ENCODE results near the gene CCDC178.
"Not testable (repeated sequence)": the region's sequence is repeated elsewhere in the genome, so short reads cannot be mapped to it uniquely, and the experiment has no call there.

CCDC178 gene

DNA sequence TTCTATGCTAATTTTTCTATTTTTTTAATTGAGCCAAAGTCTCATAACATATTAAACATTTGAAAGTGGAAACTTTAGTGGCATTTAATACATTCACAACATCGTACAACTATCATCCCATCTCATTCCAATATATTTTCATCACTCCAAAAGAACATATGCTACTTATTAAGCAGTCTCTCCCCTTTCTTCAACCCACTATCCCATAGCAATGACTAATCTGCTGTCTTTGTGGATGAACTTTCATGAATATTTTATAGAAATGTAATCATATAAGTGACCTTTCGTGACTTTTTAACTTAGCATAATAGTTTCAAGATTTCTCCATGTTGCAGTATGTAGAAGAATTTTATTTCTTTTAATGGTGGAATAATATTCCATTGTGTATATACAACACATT, 90.3 kb downstream of the CCDC178 start:
- DNase-seq: no peak

DNA sequence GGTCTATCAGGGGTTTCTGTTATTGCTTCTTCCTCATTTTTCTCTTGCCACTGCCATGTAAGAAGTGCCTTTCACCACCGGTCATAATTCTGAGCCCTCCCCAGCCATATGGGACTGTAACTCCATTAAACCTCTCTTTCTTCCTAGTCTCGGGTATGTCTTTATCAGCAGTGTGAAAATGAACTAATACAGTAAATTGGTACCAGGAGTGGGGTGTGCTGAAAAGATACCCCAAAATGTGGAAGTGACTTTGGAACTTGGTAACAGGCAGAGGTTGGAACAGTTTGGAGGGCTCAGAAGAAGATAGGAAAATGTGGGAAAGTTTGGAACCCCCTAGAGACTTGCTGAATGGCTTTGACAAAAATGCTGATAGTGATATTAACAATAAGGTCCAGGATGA, 100.8 kb downstream of the CCDC178 start:
- not testable (repeated sequence) for DNase-seq

DNA sequence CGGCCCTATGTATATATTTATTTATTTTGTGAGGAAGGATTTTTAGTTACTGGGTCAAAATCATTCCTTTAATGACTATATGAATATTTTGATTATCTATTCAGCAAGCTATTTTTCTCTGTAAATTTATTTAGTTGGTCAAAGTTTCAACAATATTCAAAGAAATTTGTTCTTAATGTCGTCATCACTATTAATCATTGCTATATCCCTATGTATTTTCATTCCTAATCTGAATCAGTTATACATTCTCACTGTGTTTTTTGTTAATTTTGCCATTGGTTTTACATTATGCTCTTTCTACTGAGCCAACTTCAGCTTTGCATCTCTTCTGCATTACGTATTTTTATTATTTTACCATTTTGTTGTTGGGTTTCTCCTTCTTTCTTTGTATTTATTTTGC, 105.7 kb downstream of the CCDC178 start:
- no peak for DNase-seq

DNA sequence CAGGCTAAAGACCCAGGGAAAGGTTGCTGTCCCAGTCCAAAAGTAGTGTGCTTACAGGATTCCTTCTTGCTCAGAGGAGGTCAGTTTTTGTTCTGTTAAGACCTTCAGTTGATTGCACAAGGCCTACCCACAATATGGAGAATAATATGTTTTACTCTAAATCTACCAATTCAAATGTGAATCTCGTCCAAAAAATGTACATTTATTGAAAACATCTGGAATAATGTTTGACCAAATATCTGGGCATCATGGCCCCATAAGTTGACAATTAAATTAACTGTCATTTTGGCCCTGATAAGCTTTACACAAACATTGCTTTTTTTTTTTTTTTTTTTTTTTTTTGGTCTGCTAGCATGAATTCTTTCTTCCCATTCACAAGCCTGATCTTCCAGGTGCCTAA, 109.8 kb downstream of the CCDC178 start:
- DNase-seq: no peak

DNA sequence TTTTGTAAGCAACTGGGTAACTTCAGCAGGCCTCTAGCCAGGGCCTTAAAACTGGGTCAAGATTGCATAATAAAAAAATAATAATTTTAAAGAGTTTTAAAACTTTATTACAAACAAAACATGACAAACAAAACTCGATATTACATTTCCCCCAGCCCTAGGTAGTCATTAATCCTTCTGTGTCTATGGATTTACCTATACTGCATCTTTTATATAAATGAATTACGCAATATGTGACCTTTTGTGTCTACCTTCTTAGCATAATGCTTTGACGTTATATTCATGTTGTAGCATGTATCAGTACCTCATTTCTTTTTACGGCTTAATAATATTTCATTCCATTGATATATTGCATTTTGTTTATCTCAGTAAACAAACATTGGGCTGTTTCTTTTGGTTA, 113.5 kb downstream of the CCDC178 start:
- DNase-seq: no peak

DNA sequence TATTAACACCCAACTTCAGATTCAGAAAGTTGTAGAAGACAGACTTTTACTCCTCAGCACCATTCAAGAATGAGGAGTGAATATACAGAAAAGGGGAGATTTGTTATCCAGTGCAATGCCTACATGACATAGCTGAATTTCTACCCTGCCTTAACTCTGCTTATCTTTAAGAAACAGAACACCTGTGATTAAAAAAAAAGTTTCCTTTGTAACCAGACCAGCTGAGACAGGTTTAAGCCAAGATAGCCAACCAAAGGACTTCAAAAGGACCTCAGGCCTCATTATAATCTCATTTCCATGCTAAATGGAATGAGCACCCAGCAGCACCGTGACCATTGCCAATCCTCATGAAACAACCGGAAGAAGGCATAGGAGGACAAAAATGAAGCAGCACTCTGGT, 122.9 kb downstream of the CCDC178 start:
- no peak for DNase-seq

DNA sequence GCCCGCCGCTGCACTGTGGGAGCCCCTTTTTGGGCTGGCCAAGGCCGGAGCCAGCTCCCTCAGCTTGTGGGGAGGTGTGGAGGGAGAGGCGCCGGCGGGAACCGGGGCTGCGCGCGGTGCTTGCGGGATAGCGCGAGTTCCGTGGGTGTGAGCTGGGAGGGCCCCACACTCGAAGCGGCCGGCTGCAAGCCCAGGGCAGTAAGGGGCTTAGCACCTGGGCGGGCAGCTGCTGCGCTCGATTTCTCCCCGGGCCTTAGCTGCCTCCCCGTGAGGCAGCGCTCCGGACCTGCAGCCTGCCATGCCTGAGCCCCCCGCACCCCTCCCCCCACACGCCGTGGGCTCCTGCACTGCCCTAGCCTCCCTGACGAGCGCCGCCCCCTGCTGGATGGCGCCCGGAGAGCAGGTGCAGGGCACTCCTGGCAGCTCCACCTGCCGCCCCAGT, 124.4 kb downstream of the CCDC178 start:
- no peak for DNase-seq

DNA sequence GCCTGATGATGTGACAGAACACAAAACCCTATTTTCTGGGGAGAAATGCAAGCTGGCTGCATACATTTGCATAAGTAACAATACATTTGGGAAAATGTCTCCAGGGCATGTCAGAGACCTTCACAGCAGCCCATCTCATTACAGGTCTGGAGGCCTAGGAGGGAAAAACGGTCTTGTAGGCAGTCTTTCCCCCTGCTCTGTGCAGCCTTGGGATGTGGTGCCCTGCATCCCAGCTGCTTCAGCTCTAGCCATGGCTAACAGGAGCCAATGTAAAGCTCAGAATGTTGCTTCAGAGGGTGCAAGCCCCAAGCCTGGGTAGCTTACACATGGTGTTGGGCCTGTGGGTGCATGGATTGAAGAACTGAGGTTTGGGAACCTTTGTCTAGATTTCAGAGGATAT, 133.0 kb downstream of the CCDC178 start:
- no peak for DNase-seq

DNA sequence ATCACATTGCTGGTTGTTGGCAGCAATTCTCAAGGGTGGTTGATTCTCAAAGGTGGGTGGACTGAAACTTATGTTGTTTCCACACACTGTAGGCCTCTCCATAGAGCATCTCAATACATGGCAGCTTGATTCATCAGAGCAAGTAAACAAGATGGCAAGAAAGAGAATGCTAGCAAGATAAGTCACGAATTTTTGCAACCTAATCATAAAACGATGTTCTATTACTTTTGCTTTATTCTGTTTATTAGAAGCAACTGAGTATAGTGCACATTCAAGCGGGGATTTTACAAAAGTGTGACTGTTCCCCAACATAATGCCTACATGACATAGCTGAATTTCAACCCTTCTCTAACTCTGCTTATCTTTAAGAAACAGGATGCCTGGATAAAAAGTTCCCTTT, 136.2 kb downstream of the CCDC178 start:
- DNase-seq: no peak

DNA sequence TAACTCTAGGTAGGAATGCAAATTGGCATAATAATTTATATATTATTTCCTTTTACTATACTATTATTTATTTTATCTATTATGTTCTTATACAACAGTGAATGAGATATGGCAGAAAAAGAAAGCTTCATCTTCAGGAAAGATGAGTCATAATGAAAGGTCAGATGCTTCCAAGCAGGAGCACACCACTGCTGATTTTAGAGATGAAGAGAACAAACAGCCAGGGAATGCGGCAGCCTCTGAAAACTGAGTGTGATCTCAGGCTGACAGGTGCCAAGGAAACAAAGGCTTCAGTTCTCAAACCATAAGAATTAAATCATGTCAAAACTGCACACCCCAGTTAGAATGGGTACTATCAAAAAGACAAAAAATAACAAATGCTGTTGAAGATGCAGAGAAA, 149.0 kb downstream of the CCDC178 start:
- DNase-seq: no peak

DNA sequence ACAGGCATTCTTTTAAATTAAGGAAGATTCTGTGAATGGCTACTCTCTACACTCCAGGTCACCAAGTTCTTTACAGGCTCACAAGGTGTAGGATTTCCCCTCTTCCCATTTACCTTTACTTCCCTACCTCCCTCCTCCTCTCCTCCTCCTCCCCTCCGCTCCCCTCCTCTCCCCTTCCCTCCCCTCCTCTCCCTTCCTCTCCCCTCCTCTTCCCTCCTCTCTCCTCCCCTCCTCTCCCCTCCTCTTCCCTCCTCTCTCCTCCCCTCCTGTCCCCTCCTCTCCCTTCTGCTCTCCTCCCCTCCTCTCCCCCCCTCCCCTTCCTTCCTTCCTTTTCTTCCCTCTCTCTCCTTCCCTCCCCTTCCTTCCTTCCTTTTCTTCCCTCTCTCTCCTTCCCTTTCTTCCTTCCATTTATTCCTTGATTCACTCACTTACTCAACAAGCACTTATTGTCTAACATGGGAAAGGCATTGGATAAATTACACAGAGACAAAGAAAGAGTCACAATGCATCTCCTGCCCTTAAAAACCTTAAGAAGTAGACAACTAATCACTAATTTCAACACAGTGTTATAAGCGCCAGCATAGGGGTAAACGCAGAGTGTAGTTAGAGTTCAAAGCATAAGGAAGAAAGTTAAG, 152.3 kb downstream of the CCDC178 start:
- no peak for DNase-seq

DNA sequence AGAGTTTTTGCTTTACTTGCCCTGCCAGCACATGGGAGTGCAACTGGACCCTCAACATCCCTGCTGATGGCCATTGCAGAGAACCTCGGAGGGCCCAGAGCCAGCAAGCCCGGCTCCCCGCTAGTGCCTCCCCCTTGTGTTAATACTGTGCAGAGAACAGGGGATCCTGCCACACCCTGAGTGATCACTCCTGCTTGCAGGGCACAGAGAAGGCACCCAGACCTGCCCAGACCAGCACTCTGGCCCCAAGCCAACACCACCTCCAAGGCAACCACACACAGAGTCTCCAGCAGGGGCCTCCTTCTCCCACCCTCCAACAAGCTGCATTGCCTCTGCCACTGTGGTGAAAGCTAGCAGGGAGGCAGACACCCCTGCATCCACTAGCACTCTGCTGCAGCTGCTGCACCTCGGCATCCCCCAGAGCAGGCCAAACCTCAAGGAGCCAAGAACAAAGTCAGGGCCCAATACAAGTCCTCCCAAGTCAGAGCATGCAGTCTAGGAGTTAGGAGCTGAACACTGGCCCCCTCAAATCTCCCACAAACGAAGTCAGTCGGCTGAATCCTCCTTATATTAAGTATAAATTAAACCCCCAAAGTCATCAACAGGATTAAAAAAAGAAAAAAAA, 157.7 kb downstream of the CCDC178 start:
- no peak for DNase-seq

DNA sequence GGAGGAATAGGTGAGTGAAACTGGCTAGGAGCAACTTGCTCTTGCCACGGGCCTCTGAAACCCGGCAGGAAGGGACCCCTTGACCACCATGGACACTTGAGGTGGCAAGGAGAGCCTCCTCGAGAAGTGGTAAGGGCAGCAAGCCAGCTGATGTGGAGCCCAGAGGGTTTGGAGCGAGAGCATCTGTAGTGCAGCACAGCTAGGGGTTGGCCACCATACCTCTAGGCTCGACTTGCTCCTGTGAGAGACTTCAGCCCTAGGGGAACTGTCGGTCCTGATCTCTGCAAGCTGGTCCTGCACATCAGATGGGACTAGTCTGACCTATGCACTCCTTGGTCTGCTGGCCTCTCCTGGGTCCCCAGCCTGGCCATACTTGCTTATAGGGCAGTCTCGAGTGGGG, 158.4 kb downstream of the CCDC178 start:
- no peak for DNase-seq

DNA sequence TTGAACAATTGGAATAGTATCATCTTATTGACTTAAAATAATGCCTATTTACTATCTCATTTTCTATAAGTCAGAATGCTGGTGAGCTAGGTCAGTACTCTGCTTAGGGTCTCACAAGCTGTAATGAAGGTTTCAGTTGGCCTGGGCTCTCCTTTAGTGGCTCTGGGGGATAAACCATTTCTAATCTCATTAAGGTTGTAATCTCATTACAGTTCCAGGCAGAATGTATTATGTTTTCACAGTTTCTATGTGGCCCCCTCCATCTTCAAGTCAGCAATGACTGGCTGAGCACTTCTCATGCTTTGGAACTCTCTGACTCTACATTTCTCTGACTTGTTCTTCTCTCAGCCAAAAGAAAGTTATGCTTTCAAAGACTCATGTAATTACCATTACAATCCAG, 163.1 kb downstream of the CCDC178 start:
- no peak for DNase-seq

DNA sequence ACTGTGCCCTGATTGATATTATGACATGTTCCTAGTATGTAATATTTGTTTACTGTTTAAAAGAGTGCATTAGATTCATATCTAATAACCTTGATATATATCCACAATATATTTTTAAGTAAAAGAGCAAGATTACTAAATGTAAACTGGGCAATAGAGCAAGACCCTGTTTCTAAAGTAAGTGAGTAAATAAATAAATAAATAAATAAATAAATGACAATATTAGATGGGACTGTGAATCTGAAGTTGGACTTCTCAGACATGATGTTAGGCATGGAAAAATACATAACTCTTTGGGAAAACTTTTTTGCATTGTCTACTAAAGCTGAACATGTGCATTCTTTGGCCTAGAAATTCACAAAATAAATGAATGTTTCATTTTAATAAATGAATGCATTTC, 164.7 kb downstream of the CCDC178 start:
- no peak for DNase-seq

DNA sequence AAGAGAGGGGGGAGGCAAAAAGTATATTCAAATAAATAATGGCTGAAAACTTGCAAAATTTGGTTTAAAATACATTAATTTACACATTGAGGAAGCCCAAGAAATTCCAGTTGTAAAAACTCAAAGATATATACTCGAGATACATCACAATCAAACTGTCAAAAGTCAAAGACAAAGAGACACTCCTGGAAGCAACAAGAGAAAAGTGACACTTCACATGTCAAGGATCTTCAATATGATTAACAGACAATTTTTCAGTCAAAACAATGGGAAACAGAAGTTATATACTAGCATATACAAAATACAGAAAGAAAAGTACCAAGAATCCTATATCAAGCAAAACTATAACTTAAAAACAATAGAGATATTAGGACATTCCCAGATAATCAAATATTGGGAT, 170.2 kb downstream of the CCDC178 start:
- no peak for DNase-seq

DNA sequence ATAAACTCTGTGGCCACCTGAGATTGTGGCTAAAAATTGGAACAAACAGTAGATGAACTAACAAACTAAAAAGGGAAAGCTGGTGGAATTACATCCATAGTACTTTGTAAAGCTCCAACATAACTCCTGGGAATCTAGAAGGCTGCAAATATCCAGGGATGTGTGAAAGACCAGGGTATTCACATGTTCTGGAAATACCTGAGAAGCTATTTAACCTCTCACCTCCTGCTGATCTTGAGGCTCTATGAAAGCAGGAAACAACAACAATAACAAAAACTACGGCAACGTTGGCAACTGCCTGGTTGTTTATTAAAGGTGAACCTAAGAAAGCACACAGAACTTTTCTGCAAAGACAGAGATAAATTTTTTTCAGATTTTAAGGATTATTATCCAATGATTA, 171.3 kb downstream of the CCDC178 start:
- DNase-seq: no peak

DNA sequence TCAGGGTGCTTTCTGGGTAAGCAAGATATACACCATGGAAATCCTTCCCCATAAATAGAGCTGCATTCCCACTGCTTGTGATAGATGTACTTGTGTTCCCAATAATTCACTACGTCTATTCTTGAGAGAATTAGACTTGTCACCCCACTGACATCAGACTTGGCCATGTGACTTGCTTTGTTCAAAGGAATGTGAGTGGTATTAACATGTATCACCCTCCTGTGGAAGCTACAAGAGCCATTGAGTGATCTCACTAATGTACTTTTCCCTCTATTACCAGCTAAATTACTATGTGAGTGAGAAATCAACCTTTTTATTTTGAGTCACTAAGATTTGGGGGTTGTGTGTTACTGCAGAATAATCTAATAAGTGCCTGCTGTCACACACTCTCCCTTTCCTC, 176.0 kb downstream of the CCDC178 start:
- no peak for DNase-seq

DNA sequence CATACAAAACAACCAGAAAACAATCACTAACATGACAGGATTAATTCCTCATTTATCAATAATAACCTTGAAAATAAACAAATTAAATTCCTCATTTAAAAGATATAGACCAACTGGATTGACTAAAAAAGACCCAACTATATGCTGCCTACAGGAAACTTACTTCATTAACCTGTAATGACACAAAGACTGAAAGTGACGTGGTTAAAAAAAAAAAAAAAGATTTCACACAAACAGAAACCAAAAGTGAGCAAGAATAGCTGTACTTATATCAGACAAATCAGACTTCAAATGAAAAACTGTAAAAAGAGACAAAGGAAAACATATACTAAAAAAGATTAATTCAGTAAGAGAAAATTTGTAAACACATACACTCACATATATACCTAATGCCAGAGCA, 201.2 kb downstream of the CCDC178 start:
- DNase-seq: no peak

DNA sequence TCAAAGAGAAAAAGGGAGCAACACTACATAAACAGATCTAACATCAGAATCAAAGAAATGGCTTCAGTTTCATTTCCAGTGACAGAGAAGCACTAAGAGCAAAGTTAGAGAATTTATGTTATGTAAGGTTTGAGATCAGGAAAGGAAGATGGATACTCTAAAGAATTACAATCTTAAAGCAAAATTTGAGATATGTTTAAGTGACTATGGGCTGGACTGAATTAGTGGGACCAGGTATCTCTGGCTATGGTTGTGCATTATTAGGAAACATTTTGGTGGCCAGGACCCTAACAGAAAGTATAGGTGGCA, 208.2 kb downstream of the CCDC178 start:
- no peak for DNase-seq

DNA sequence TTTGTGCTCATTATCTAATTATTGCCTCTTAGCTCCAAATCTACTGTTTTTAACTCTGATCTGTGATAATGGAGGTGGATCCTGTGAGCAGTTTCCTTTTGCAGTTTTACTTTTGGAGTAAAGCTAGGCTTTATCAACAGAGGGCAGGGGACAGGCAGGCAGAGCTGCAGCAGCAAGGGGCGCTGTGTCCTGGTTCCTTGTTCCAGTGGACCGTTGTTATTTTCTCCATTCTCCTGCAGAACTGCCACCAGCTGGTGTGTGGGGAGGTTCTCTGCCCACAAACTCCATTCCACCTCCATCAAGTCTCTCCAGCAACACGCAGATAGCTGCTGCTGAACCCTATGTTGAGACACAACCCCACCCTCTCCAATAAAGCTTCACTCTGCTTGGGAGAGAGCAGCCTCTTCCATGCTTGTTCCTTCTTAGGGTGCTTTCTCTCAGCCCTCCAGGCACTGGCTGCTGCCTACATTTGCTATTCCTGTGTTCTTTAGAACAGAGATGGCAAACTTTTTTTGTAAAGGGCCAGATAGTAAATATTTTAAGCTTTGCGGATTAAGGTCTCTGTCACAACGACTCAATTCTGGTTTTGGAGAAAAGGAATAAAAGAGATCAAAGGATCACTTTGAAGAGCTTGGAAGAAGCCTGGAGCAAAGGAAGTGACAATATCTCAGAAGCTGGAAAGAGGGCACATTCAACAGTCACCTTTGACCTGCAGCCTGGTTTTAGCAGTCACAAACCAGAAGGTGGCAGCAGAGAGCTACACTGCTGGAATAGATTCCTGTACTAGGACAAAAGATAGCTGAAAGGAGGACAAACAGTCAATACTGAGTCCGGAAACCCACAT, 208.8 kb downstream of the CCDC178 start:
- peak; percentile 6 for DNase-seq

DNA sequence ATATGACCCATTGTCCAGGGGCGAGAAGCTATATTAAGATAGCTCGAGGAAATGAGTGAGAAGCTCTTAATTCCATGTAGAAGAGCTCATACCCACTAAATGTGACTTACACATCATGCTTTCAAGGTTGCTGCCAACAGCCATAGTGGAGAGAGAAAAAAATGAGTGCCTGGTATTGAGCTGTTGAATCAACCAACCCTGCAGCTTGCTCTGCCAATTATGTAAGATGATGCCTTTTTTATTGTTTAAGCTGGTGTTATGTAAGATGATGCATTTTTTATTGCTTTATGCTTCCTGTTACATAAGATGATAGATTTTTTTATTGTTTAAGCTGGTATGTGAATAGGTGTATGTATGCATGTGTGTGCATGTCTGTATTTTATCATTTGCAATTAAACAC, 228.2 kb downstream of the CCDC178 start:
- no peak for DNase-seq

DNA sequence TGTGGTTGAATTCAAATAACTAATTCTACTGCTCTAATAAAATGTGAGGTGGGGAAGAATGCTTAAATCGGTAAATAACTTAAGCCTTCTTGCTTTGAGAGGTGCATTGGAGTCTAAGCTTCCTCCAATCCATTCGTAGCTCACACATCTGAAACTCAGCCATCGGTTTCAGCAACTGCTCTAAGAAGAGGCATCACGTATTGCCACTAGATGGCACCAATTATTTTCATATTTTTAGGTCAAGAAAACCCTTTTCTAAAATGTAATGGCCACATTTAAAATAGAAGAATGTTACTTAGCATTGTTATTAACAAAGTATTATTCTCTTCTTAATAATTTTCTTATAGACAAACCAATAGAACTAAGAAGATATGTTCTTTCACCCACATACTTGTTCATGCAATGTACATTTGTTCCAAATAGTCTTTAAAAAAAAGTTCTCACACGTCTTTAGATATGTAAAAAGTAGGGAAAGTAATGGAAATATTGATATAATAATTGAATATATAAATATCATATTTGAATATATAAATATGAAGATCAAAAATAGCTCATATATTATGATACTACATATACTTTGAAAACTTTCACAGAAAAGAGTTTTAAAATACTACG, 229.8 kb downstream of the CCDC178 start:
- DNase-seq: no peak

DNA sequence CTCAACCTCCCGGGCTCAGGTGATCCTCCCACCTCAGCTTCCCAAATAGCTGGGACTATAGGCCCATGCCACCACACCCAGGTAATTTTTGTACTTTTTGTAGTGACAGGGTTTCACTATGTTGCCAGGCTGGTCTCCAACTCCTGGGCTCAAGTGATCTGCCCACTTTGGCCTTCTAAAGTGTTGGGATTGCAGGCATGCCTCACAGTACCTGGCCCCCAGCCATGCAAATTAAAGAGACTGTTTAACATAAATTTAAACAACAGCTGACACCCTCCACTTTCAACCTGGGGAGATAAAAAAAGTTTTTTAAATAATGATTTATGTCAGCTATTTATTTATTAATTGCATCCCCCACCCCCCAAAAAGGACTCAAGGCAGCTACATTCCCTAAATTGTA, 234.7 kb downstream of the CCDC178 start:
- DNase-seq: no peak
